ENCODE results near the gene NSUN5. TPM values are rescaled to one million over a fixed set of nuclear protein-coding genes. Genes with fewer than 3 reads are reported as not detected.
"Not testable (repeated sequence)": the region's sequence is repeated elsewhere in the genome, so short reads cannot be mapped to it uniquely, and the experiment has no call there.

NSUN5 gene
- polyA plus RNA-seq, 1 donor: 23.8 TPM

DNA sequence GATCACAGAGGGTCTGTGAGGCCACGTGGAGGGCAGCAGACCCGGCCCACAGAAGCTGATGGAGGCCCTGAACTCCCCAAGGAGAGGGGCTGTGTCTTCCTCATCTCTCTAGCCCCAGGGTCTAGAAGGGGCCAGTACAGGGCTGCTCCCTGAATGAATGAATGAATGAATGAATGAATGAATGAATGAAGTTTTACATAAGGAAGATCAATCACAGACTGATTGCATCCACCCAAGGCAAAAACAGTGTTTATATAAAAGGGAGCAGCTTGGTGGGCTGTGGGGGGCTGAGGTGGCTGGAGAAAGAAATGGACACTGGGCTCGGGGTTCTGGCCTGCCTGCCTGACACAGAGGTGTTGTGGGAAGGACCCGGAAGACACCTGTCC is 4.9 kb upstream of the NSUN5 start:
- Histone ChIP-seq H3K9me3 (ENCODE audit: control insufficient read depth, low read depth, low read length) (peaks cover 3% of the 10 kb centered on the region), H3K36me3 (ENCODE audit: control insufficient read depth, insufficient read depth, low read length) (no peaks in the 10 kb centered on the region), H3K27ac (ENCODE audit: low read length) (no peak overlapping the region), H3K4me3 (ENCODE audit: low read length) (no peak overlapping the region), H3K4me1 (ENCODE audit: control insufficient read depth, insufficient read depth, low read length) (peaks cover 2% of the 10 kb centered on the region), H3K27me3 (ENCODE audit: control insufficient read depth, insufficient read depth, low read length) (no peaks in the 10 kb centered on the region)
- DNase-seq: no peak
- no CpG with 5 or more reads among the region's 4 CpGs for WGBS (ENCODE audit: insufficient coverage, low lambda C conversion rate)

DNA sequence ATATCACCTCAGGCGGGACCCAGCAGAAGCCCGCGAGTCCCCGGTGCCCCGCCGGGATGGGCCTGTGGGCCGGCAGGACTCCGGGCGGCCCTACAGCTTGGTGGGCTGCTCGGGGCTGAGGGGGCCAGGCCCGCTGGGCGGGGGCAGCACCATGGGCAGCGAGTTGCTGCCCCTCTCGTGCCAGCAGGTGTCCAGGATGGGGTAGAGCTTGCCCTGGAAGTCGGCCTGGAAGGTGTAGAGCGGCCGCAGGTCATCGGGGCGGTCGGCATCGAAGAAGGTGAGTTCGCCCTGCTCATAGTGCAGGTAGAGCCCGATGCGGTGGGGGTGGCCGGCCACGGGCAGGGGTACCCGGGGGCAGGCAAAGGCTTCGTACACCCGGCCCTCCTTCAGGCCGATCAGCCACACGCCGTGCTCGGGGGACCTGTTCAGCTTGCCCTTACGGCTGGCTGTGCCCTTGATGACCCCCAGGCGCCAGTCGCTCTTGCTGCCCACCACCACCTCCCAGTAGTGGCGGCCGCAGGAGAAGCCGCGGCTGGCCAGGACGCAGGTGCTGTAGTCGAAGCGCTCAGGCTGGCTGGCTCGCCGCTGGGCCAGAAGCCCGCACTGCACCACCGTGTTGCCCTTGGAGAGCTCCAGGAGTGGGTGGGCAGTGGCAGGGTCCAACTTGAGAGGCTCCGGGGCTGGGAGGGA is 4.3 kb upstream of the NSUN5 start:
- H3K4me1 ChIP-seq (ENCODE audit: control insufficient read depth, insufficient read depth, low read length): peaks cover 2% of the 10 kb centered on the region
- no peak overlapping the region for H3K4me3 ChIP-seq (ENCODE audit: low read length)
- DNase-seq: no peak
- no peaks in the 10 kb centered on the region for H3K27me3 ChIP-seq (ENCODE audit: control insufficient read depth, insufficient read depth, low read length)
- H3K27ac ChIP-seq (ENCODE audit: low read length): no peak overlapping the region
- WGBS (ENCODE audit: insufficient coverage, low lambda C conversion rate): no CpG with 5 or more reads among the region's 48 CpGs
- H3K36me3 ChIP-seq (ENCODE audit: control insufficient read depth, insufficient read depth, low read length): no peaks in the 10 kb centered on the region
- H3K9me3 ChIP-seq (ENCODE audit: control insufficient read depth, low read depth, low read length): peaks cover 3% of the 10 kb centered on the region

DNA sequence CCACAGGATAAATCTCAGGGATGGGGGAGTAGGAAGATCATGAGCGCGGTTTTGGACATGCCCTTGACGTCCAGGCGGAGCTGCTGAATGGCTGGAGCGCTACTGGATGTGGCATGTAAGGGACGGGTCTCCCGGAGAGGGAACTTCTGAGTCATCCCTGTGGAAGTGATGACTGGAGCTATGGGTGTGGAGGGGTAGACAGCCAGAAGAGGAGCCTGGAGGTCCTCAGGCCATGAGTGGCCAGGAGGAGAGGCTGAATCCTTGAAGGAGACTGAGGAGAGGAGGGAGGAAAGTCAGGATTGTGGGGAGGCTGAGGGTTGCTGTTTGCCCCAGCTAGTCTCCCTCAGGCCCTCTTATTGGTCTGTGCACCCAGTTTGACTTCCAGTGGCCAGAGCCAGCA is 2.8 kb upstream of the NSUN5 start:
- not testable (repeated sequence) for H3K27me3 ChIP-seq (ENCODE audit: control insufficient read depth, insufficient read depth, low read length); H3K4me1 ChIP-seq (ENCODE audit: control insufficient read depth, insufficient read depth, low read length); H3K36me3 ChIP-seq (ENCODE audit: control insufficient read depth, insufficient read depth, low read length); DNase-seq; H3K27ac ChIP-seq (ENCODE audit: low read length); H3K9me3 ChIP-seq (ENCODE audit: control insufficient read depth, low read depth, low read length); H3K4me3 ChIP-seq (ENCODE audit: low read length)
- no CpG with 5 or more reads among the region's 7 CpGs for WGBS (ENCODE audit: insufficient coverage, low lambda C conversion rate)

DNA sequence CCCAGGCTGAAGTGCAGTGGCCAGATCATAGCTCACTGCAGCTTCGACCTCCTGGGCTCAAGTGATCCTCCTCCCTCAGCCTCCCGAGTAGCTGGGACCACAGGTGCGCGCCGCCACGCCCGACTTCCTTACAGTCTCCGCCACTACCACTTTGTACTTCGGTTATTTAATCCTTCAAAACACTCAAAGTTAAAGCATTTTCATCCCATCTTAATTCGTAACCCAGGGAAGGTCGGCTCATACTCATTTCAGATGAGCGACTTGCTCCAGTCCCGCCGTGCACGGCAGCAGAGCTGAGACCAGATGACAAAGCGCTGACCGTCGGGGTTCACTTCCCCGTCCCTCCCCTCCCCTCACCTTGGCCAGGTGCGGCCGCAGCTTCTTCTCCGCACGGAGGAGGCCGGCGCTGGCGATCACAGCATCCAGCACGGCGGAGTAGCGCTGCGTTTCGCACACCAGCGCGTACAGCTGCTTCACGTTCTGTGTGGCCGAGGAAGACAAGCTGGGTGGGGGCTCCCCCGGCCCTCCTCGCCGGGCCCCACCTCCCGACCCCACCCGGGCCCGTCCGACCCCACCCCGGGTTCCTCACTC is 457 bp downstream of the NSUN5 start:
- peaks cover 1% of the 10 kb centered on the region for H3K9me3 ChIP-seq (ENCODE audit: control insufficient read depth, low read depth, low read length)
- H3K27ac ChIP-seq (ENCODE audit: low read length): no peak overlapping the region
- DNase-seq: no peak
- H3K36me3 ChIP-seq (ENCODE audit: control insufficient read depth, insufficient read depth, low read length): peaks cover 17% of the 10 kb centered on the region
- H3K4me1 ChIP-seq (ENCODE audit: control insufficient read depth, insufficient read depth, low read length): peaks cover 5% of the 10 kb centered on the region
- H3K4me3 ChIP-seq (ENCODE audit: low read length): peak overlapping the region; percentile 67
- WGBS (ENCODE audit: insufficient coverage, low lambda C conversion rate): no CpG with 5 or more reads among the region's 43 CpGs
- no peaks in the 10 kb centered on the region for H3K27me3 ChIP-seq (ENCODE audit: control insufficient read depth, insufficient read depth, low read length)

DNA sequence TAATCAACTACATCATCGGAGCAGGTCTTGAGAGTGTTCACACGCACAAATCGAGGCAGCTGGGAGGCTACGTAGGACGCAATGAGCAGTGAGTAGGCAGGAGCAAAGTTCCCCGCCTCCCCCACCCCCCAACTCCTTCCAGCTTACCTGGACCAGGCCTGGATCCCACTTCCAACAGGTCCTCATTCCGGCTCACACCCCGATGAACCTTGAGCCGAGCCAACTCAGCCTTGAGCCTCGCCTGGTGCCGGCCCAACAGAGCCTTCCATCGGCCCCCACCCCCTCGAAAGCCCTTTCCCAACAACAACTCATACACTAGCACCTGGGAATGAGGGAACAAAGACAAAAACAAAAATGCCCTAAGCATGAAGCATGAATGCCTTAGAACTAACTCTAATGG is 1.2 kb downstream of the NSUN5 start:
- no CpG with 5 or more reads among the region's 13 CpGs for WGBS (ENCODE audit: insufficient coverage, low lambda C conversion rate)
- no peak for DNase-seq
- no peaks in the 10 kb centered on the region for H3K27me3 ChIP-seq (ENCODE audit: control insufficient read depth, insufficient read depth, low read length)
- peaks cover 5% of the 10 kb centered on the region for H3K4me1 ChIP-seq (ENCODE audit: control insufficient read depth, insufficient read depth, low read length)
- peaks cover 17% of the 10 kb centered on the region for H3K36me3 ChIP-seq (ENCODE audit: control insufficient read depth, insufficient read depth, low read length)
- no peaks in the 10 kb centered on the region for H3K9me3 ChIP-seq (ENCODE audit: control insufficient read depth, low read depth, low read length)
- no peak overlapping the region for H3K27ac ChIP-seq (ENCODE audit: low read length)
- no peak overlapping the region for H3K4me3 ChIP-seq (ENCODE audit: low read length)

DNA sequence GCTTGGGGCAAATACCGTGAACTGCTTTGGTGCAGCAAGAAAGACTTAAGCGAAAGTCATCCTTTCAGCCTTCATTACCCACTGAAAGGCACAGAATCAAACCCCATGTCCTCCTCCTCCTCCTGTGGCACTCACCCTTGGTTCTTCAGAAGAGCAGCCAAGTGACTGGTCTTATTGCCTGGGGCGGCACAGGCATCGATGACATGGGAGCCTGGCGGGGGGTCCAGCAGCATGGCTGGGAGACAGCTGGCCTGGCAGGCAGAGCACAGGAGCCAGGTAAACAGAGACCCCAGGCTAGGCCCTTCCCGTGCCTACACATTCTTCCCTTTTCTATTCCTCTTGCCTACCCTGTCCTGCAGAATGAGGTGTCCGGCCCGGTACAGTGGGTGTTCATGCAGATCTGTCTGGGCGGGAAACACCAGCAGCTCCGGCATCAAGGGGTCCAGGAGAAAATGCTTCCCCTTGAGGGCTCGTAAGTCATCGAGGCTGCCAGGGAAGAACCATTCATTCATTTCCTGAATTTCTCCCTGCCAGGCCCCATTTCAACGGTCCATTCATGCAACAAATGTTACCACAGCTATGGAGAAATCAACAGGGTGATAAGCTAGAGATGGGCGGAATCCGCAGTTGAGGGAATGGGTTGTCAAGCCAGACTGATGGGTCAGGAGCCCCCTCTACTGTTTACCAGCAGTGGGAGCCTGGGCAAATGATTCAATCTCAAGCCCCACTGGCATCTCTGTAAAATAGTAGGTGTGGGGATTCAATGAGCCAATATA is 3.8 kb downstream of the NSUN5 start:
- not testable (repeated sequence) for H3K27ac ChIP-seq (ENCODE audit: low read length); H3K27me3 ChIP-seq (ENCODE audit: control insufficient read depth, insufficient read depth, low read length); H3K4me1 ChIP-seq (ENCODE audit: control insufficient read depth, insufficient read depth, low read length); H3K4me3 ChIP-seq (ENCODE audit: low read length); H3K9me3 ChIP-seq (ENCODE audit: control insufficient read depth, low read depth, low read length); DNase-seq
- no CpG with 5 or more reads among the region's 15 CpGs for WGBS (ENCODE audit: insufficient coverage, low lambda C conversion rate)
- peaks cover 17% of the 10 kb centered on the region for H3K36me3 ChIP-seq (ENCODE audit: control insufficient read depth, insufficient read depth, low read length)

DNA sequence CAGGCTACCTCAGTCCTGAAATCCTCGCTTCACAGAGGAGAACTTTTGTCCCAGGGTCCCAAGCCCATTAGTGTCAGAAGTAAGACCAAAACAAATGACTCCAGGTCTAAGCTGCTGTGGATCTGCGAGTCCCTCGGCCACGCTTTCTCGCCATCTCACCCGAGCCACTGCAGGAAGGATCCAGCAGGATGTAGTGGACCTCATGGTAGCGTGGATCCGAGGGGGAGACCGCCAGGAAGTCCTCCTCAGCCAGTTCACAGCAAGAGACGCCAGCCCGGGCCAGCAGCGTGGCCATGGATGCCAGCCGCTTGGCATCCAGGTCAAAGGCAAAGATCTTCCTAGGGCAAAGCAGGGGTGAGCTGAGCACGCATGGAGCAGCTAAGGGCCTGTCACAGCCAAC is 4.6 kb downstream of the NSUN5 start:
- Histone ChIP-seq H3K4me1 (ENCODE audit: control insufficient read depth, insufficient read depth, low read length) (peaks cover 4% of the 10 kb centered on the region), H3K4me3 (ENCODE audit: low read length) (no peak overlapping the region), H3K36me3 (ENCODE audit: control insufficient read depth, insufficient read depth, low read length) (peaks cover 17% of the 10 kb centered on the region), H3K27me3 (ENCODE audit: control insufficient read depth, insufficient read depth, low read length) (no peaks in the 10 kb centered on the region), H3K27ac (ENCODE audit: low read length) (no peak overlapping the region), H3K9me3 (ENCODE audit: control insufficient read depth, low read depth, low read length) (no peaks in the 10 kb centered on the region)
- DNase-seq: no peak
- no CpG with 5 or more reads among the region's 14 CpGs for WGBS (ENCODE audit: insufficient coverage, low lambda C conversion rate)

DNA sequence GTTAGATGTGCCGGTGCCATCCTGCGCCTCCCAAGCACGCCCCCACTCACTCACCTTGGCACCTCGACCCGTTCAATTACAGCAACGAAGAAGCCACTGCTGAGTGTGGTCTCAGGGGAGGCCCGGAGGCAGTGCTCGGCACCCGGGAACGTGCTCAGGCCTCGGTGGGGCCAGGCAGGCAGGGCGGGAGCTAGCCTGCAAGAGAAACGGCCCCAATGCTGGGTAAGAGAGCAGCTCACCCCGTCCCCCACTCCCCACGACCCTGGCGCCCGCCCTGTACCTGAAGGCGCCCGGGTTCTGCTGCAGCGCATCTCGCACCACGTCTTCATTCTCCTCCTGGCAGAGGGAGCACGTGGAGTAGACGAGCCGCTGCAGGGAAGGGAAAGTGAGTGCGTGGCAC is 5.1 kb downstream of the NSUN5 start:
- H3K4me1 ChIP-seq (ENCODE audit: control insufficient read depth, insufficient read depth, low read length): peaks cover 4% of the 10 kb centered on the region
- DNase-seq: no peak
- no peaks in the 10 kb centered on the region for H3K9me3 ChIP-seq (ENCODE audit: control insufficient read depth, low read depth, low read length)
- H3K4me3 ChIP-seq (ENCODE audit: low read length): no peak overlapping the region
- peaks cover 17% of the 10 kb centered on the region for H3K36me3 ChIP-seq (ENCODE audit: control insufficient read depth, insufficient read depth, low read length)
- no peaks in the 10 kb centered on the region for H3K27me3 ChIP-seq (ENCODE audit: control insufficient read depth, insufficient read depth, low read length)
- no CpG with 5 or more reads among the region's 26 CpGs for WGBS (ENCODE audit: insufficient coverage, low lambda C conversion rate)
- H3K27ac ChIP-seq (ENCODE audit: low read length): no peak overlapping the region

DNA sequence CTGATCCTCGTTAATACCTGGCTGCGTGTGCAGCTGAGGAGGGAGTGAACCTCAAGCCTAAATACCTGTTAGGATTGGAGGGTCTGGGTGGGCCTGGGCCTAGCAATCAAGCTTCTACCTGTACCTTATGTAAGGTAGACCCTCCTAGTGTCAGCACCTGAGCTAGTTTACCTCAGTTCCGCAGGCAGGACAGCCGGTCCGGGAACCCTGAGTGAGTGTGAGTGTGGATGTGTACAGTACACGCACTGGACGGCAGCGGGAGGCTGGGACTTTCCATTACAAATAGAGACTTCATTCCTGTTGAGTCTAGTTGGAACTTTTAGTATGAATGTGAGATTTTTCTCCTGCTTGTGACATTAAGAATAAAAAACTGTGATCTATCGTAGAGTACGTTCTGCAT is 5.8 kb downstream of the NSUN5 start:
- not testable (repeated sequence) for H3K27ac ChIP-seq (ENCODE audit: low read length); H3K4me1 ChIP-seq (ENCODE audit: control insufficient read depth, insufficient read depth, low read length); H3K4me3 ChIP-seq (ENCODE audit: low read length); H3K27me3 ChIP-seq (ENCODE audit: control insufficient read depth, insufficient read depth, low read length); DNase-seq; H3K9me3 ChIP-seq (ENCODE audit: control insufficient read depth, low read depth, low read length)
- no CpG with 5 or more reads among the region's 10 CpGs for WGBS (ENCODE audit: insufficient coverage, low lambda C conversion rate)
- H3K36me3 ChIP-seq (ENCODE audit: control insufficient read depth, insufficient read depth, low read length): peaks cover 17% of the 10 kb centered on the region

DNA sequence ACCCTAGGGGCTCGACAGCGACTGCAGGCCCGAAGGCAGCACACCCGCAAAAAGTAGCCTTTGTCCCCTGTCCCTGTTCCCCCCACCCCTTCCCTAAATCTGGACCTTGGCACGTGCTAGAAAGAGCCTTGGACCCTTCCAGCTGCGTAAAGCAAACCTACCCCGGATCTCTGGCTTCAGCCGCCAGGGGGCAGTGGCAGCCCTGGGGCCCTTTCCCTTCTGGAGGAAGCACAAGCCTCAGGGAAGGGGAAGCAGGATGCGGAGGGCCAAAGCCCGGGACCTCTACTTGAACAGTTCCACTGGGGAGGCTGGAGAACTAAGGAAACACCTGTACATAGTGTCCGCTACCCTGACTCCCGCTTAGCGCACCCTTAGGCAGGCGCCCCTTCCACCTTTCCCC is 7.5 kb downstream of the NSUN5 start:
- WGBS (ENCODE audit: insufficient coverage, low lambda C conversion rate): no CpG with 5 or more reads among the region's 14 CpGs
- H3K4me1 ChIP-seq (ENCODE audit: control insufficient read depth, insufficient read depth, low read length); DNase-seq; H3K27me3 ChIP-seq (ENCODE audit: control insufficient read depth, insufficient read depth, low read length); H3K4me3 ChIP-seq (ENCODE audit: low read length); H3K27ac ChIP-seq (ENCODE audit: low read length); H3K9me3 ChIP-seq (ENCODE audit: control insufficient read depth, low read depth, low read length): not testable (repeated sequence)
- peaks cover 14% of the 10 kb centered on the region for H3K36me3 ChIP-seq (ENCODE audit: control insufficient read depth, insufficient read depth, low read length)
